Suprapubic skin (tissue), 3 donors: ENCODE data around the gene CHI3L1.

ENCODE experiments used
- CTCF ChIP-seq, 2 donors: fragments of 200-600 bp in 1 of 2; fragments of 450-650 bp in 1 of 2; sonication (generic) in 1 of 2; IDR thresholded peaks; one replicate each; pipeline ENCODE4 v1.5.1; 2016 to 2019; ENCODE audit warnings: antibody characterized with exemption in 2 of 2, mild to moderate bottlenecking in 1 of 2, moderate library complexity in 1 of 2
- POLR2A ChIP-seq, 2 donors: fragments of 450-650 bp; IDR thresholded peaks; one replicate each; pipeline ENCODE4 v1.6.1; 2017; ENCODE audit warnings: antibody characterized with exemption in 2 of 2, mild to moderate bottlenecking in 2 of 2, moderate library complexity in 2 of 2

GRCh38 chr1:203165800-203166161 lies 20.7 kb downstream of the CHI3L1 start:
- TF ChIP-seq CTCF (IDR thresholded peaks at IDR 0.05) = no peak
- TF ChIP-seq POLR2A (IDR thresholded peaks at IDR 0.05) = no peak
